Stimulated activated CD4-positive, alpha-beta T cell treated with anti-CD3 and anti-CD28 coated beads, Interleukin-2, amount 100 ng/mL, for 48 hours (primary cell): ENCODE data around the gene HBE1.
"Not testable (repeated sequence)": the region's sequence is repeated elsewhere in the genome, so short reads cannot be mapped to it uniquely, and the experiment has no call there.

Source experiments
- DNase-seq, 2 donors: peaks; one replicate each; pipeline ENCODE4 v3.0.0-alpha.2; 2020

The HBE1 gene

GRCh38 chr11:5269715-5270147, at the start of gene HBE1:
HBE1 (minus strand) TSS chr11:5269945; CDS start chr11:5269890, 55 bp downstream.
- no peak for DNase-seq

- DNase-seq: no peak
Measured at GRCh38 chr11:5317292-5317691, 47.5 kb upstream of the HBE1 start.

- DNase-seq: not testable (repeated sequence)
Measured at GRCh38 chr11:5313326-5314023, 43.7 kb upstream of the HBE1 start.

- no peak for DNase-seq
Measured at GRCh38 chr11:5310423-5310822, 40.7 kb upstream of the HBE1 start.

GRCh38 chr11:5307256-5308019, 37.7 kb upstream of the HBE1 start:
- DNase-seq: no peak

GRCh38 chr11:5304046-5304445, 34.3 kb upstream of the HBE1 start:
- no peak for DNase-seq

GRCh38 chr11:5303626-5304025, 33.9 kb upstream of the HBE1 start:
- no peak for DNase-seq

- DNase-seq: no peak
Measured at GRCh38 chr11:5301846-5302245, 32.1 kb upstream of the HBE1 start, which contains the start of gene OR51B4. OR51B4 (minus strand) TSS chr11:5301946; CDS start chr11:5301946, 0 bp downstream.

GRCh38 chr11:5300251-5300650, 30.5 kb upstream of the HBE1 start:
- DNase-seq: no peak

- DNase-seq: no peak
Measured at GRCh38 chr11:5298451-5298850, 28.7 kb upstream of the HBE1 start.

- no peak for DNase-seq
Measured at GRCh38 chr11:5297721-5298323, 28.1 kb upstream of the HBE1 start.

- DNase-seq: not testable (repeated sequence)
Measured at GRCh38 chr11:5294342-5294995, 24.7 kb upstream of the HBE1 start.

GRCh38 chr11:5293028-5293427, 23.3 kb upstream of the HBE1 start:
- no peak for DNase-seq

GRCh38 chr11:5291207-5291838, 21.6 kb upstream of the HBE1 start:
- no peak for DNase-seq

GRCh38 chr11:5290106-5290505, 20.4 kb upstream of the HBE1 start:
- no peak for DNase-seq

GRCh38 chr11:5289696-5290095, 20.0 kb upstream of the HBE1 start:
- DNase-seq: no peak

GRCh38 chr11:5288906-5289550, 19.3 kb upstream of the HBE1 start:
- DNase-seq: no peak

- DNase-seq: no peak
Measured at GRCh38 chr11:5288108-5288905, 18.6 kb upstream of the HBE1 start.

- no peak for DNase-seq
Measured at GRCh38 chr11:5286901-5287300, 17.2 kb upstream of the HBE1 start.

- DNase-seq: no peak
Measured at GRCh38 chr11:5286351-5286750, 16.6 kb upstream of the HBE1 start.

GRCh38 chr11:5285703-5286340, 16.1 kb upstream of the HBE1 start:
- DNase-seq: no peak
